ENCODE data around the gene APBB1. TPM values are rescaled to one million over a fixed set of nuclear protein-coding genes. Genes with fewer than 3 reads are reported as not detected.

The APBB1 gene
- total RNA-seq, 6 experiments from 2014 or later, result 32.3 to 38.7 (median 35.4) TPM

DNA sequence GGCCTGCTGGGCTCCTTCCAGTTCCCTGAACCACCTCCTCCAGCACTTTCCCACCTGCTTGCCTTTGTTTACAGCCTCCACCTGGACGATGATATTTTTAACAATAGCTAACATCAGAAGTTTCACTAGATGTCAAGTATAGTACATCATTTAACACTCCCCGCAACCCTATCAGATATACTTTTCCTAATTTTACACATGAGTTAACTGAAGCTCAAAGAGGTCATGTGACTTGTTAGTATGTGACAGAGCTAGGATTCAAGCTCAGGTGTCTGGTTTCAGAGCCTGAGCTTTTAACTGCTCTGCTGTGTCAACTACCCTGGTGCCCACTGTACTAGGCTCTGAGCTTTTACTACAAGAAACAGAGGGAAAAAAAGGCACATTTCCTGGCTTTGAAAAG lies 36.2 kb upstream of the APBB1 start:
- Mint-ChIP-seq H3K27ac (no peak overlapping the region), H3K9me3 (no peaks in the 10 kb centered on the region)

DNA sequence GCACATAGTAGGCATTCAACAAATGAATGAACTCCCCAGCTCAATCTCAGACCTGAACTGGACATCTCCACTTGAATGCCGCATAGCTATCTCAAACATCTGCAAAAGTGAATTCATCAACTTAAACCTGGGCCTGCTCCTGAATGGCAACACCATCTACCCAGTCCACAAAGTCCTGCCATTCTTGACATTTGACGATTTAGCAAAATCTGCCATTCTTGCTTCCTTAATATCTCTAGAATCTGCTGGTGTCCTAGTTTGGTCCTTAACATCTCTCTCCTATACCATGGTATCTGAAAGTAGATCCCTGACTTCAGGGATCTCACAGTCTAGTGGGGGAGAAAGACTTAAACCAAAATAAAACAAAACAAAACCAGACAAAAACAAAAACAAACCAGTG lies 34.3 kb upstream of the APBB1 start:
- peaks cover 9% of the 10 kb centered on the region; the same call in 1 of the 2 replicates for H3K36me3 Mint-ChIP-seq (ENCODE audit: low read depth)
- TF ChIP-seq, protein P1, sequence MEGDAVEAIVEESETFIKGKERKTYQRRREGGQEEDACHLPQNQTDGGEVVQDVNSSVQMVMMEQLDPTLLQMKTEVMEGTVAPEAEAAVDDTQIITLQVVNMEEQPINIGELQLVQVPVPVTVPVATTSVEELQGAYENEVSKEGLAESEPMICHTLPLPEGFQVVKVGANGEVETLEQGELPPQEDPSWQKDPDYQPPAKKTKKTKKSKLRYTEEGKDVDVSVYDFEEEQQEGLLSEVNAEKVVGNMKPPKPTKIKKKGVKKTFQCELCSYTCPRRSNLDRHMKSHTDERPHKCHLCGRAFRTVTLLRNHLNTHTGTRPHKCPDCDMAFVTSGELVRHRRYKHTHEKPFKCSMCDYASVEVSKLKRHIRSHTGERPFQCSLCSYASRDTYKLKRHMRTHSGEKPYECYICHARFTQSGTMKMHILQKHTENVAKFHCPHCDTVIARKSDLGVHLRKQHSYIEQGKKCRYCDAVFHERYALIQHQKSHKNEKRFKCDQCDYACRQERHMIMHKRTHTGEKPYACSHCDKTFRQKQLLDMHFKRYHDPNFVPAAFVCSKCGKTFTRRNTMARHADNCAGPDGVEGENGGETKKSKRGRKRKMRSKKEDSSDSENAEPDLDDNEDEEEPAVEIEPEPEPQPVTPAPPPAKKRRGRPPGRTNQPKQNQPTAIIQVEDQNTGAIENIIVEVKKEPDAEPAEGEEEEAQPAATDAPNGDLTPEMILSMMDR (IDR thresholded peaks at IDR 0.05), result no peak
- H3K27ac Mint-ChIP-seq, result no peak overlapping the region
- H3K27me3 Mint-ChIP-seq (ENCODE audit: insufficient read depth), result no peaks in the 10 kb centered on the region
- 0 out of 2 replicates have a peak, but pooled peaks cover 6% of the 10 kb centered on the region for H3K4me1 Mint-ChIP-seq (ENCODE audit: low read depth)
- DNase-seq, result no peak
- H3K9me3 Mint-ChIP-seq, result no peaks in the 10 kb centered on the region
- H3K4me3 Mint-ChIP-seq, result no peak overlapping the region

More for the DNA sequence above, 36.2 kb upstream of the APBB1 start:
- no peak for DNase-seq
- Mint-ChIP-seq H3K4me1 (ENCODE audit: low read depth) (0 out of 2 replicates have a peak, but pooled peaks cover 6% of the 10 kb centered on the region), H3K36me3 (ENCODE audit: low read depth) (peaks cover 9% of the 10 kb centered on the region; the same call in 1 of the 2 replicates), H3K4me3 (no peak overlapping the region), H3K27me3 (ENCODE audit: insufficient read depth) (no peaks in the 10 kb centered on the region)
- TF ChIP-seq, protein P1 (IDR thresholded peaks at IDR 0.05), result no peak

DNA sequence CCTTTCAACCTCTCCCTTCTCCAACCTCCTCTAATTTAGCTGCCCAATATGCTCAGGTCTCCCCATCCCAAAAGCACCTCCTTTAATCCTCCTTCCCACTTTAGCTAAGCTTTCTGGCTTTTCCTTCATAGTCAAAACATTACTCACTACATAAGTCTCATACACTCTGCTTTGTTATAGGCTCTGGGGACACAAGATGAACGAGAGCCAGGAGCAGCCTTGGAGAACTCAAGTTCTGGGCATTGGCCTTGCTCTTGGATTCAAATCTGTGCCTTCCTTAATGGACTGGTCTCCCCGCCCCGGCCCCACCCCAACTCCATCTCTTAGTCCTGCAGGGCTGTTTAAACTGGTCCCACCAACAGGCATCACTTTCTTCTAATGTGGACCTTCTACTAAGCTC lies 33.3 kb upstream of the APBB1 start:
- H3K4me1 Mint-ChIP-seq (ENCODE audit: low read depth), result 0 out of 2 replicates have a peak, but pooled peaks cover 6% of the 10 kb centered on the region
- no peaks in the 10 kb centered on the region for H3K27me3 Mint-ChIP-seq (ENCODE audit: insufficient read depth)
- H3K9me3 Mint-ChIP-seq, result no peaks in the 10 kb centered on the region
- no peak overlapping the region for H3K27ac Mint-ChIP-seq
- no peak overlapping the region for H3K4me3 Mint-ChIP-seq
- DNase-seq, result no peak
- peaks cover 9% of the 10 kb centered on the region; the same call in 1 of the 2 replicates for H3K36me3 Mint-ChIP-seq (ENCODE audit: low read depth)
- TF ChIP-seq, protein P1 (IDR thresholded peaks at IDR 0.05), result no peak

DNA sequence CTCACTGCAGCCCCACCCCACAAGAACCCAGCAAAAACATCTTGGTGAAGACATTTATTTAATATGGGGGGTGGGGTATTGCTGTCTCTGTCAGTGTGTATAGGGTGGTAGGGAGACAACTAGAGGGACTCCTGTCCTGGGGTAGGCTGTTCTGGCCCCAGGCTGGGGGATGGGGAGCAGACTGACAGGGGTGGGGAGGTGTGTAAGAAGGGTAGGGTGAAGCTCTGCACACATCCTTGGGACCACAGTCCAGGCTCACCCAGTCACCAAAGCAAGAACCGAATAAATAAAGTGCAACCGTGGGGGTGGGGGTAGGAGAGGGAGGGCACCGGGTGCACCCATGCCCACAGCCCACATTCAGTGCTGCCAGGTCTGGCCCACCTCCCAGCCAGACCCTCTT lies 29.7 kb upstream of the APBB1 start:
- Mint-ChIP-seq H3K27me3 (ENCODE audit: insufficient read depth) (no peaks in the 10 kb centered on the region), H3K36me3 (ENCODE audit: low read depth) (peaks cover 6% of the 10 kb centered on the region; the same call in 1 of the 2 replicates), H3K27ac (no peak overlapping the region), H3K4me1 (ENCODE audit: low read depth) (0 out of 2 replicates have a peak, but pooled peaks cover 6% of the 10 kb centered on the region), H3K9me3 (no peaks in the 10 kb centered on the region), H3K4me3 (no peak overlapping the region)
- TF ChIP-seq, protein P1 (IDR thresholded peaks at IDR 0.05), result no peak
- DNase-seq, result no peak

DNA sequence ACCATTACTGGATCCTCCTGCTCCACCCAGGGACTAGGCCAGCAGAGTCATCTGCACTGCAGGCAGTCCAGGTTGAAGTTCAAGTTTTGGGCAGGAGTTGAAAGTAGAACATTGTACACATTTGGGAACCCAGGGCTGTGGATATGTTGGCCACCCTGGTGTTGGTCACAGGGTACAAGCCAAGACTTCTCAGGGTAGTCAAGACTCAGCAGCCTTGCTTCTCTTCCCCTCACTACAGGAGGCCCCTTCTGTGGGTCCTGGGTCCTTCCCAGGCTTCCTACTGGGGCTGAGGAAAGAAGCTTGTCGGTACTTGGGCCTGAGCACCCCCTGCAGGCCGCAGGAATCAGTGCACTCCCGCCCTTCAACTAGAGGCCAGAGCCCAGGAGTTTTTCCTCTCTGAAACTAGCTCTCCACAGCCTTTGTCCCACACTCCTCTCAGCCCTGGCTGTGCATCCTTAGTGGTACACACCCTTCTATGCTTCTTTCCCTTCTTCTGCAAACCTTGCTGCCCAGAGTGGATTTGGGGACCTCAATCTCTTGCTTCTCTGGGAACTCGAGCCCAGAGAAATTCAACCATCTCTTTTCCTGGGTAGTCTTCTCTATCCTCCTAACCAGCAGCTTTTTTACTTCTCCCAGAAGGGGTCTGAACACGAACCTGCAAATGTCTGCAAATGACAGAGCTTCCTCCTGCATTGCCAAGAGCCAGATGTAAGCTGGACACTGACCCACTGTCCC lies 24.5 kb upstream of the APBB1 start:
- H3K9me3 Mint-ChIP-seq, result no peaks in the 10 kb centered on the region
- H3K27ac Mint-ChIP-seq, result no peak overlapping the region
- H3K36me3 Mint-ChIP-seq (ENCODE audit: low read depth), result no peaks in the 10 kb centered on the region
- peak; percentile 38 for DNase-seq
- no peaks in the 10 kb centered on the region for H3K4me1 Mint-ChIP-seq (ENCODE audit: low read depth)
- TF ChIP-seq, protein P1 (IDR thresholded peaks at IDR 0.05), result peak; percentile 88
- no peaks in the 10 kb centered on the region for H3K27me3 Mint-ChIP-seq (ENCODE audit: insufficient read depth)
- no peak overlapping the region for H3K4me3 Mint-ChIP-seq

Data from HFFc6 (cell line).